ENCODE measurements around the gene ST3GAL5. TPM values are rescaled to one million over a fixed set of nuclear protein-coding genes. Genes with fewer than 3 reads are reported as not detected.

The ST3GAL5 gene
- total and polyA plus RNA-seq, 12 donors, result 2.0 to 11.8 (median 3.8) TPM

DNA sequence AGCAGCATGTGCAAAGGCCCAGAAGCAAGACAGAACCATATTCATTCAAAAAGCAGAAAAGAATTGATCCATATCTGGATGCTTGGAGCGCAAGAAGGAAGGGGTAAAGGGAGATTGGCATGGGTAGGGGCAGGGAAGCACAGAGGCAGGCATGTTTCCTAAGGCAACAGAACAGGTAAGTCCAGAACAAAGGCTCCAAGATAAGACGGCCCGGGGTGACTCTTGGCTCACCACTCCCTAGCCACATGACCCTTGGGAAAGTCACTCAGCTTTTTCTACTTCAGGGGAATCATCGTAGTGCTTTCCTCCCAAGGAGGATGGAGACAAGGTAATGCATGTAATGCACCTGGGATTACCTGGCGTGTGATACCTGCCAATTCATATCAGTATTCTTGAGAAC, 37.7 kb upstream of the ST3GAL5 start:
- Histone ChIP-seq H3K27me3 (peaks cover 0 to 11% (median 0%) of the 10 kb centered on the region in 7 donors), H3K9me3 (no peaks in the 10 kb centered on the region), H3K4me1 (peaks cover 0 to 28% (median 17%) of the 10 kb centered on the region in 9 donors), H3K4me3 (no peak overlapping the region), H3K27ac (no peak overlapping the region), H3K36me3 (no peaks in the 10 kb centered on the region)
- intact Hi-C loops (cut with DNase I), result no loop called here
- ATAC-seq (no peak), DNase-seq (no peak)
- 76 to 87% methylated on average over 5 of the region's 5 CpGs for WGBS, 2 donors
- TF ChIP-seq, protein P1, sequence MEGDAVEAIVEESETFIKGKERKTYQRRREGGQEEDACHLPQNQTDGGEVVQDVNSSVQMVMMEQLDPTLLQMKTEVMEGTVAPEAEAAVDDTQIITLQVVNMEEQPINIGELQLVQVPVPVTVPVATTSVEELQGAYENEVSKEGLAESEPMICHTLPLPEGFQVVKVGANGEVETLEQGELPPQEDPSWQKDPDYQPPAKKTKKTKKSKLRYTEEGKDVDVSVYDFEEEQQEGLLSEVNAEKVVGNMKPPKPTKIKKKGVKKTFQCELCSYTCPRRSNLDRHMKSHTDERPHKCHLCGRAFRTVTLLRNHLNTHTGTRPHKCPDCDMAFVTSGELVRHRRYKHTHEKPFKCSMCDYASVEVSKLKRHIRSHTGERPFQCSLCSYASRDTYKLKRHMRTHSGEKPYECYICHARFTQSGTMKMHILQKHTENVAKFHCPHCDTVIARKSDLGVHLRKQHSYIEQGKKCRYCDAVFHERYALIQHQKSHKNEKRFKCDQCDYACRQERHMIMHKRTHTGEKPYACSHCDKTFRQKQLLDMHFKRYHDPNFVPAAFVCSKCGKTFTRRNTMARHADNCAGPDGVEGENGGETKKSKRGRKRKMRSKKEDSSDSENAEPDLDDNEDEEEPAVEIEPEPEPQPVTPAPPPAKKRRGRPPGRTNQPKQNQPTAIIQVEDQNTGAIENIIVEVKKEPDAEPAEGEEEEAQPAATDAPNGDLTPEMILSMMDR (IDR thresholded peaks at IDR 0.05), result no peak

DNA sequence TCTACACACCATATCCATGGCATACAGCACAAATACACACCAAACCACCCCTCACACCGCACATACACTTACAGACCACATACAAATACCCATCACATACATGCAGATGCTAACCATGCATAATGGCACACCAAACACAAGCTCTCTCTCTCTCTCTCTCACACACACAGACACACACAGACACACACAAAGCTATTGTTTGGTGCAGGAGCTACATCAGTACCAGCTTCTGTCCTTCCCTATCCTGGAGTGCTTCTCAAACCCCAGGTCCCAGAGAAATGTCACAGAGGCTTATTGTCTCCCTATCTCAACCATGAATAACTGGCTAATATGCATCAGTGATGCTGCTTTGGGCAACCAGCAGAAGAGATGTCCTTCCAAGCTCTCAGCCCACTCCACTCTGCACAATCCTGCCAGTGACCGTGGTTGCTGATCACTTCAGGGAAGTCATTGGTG, 36.5 kb upstream of the ST3GAL5 start:
- no peak for ATAC-seq
- TF ChIP-seq, protein P1 (IDR thresholded peaks at IDR 0.05), result no peak
- no peaks in the 10 kb centered on the region for H3K9me3 ChIP-seq
- H3K4me3 ChIP-seq, result no peak overlapping the region
- H3K4me1 ChIP-seq, result peaks cover 0 to 37% (median 23%) of the 10 kb centered on the region in 9 donors
- no peaks in the 10 kb centered on the region for H3K36me3 ChIP-seq
- peaks cover 0 to 16% (median 0%) of the 10 kb centered on the region in 7 donors for H3K27me3 ChIP-seq
- 93 to 97% methylated on average over 2 of the region's 2 CpGs for WGBS, 2 donors
- no peak for DNase-seq
- intact Hi-C loops (cut with DNase I), result no loop called here
- H3K27ac ChIP-seq, result peak overlapping the region in 7 of 10 donors; percentile 32 to 81 (median 66)

- TF ChIP-seq, protein P1 (IDR thresholded peaks at IDR 0.05), result no peak
- H3K27ac ChIP-seq, result peak overlapping the region in 9 of 10 donors; percentile 27 to 81 (median 54)
- DNase-seq (peak; percentile 37 to 51), ATAC-seq (peak; percentile 78 to 95 (median 91))
- no peaks in the 10 kb centered on the region for H3K36me3 ChIP-seq
- peaks cover 0 to 16% (median 0%) of the 10 kb centered on the region in 7 donors for H3K27me3 ChIP-seq
- peaks cover 0 to 37% (median 23%) of the 10 kb centered on the region in 9 donors for H3K4me1 ChIP-seq
- intact Hi-C loops (cut with DNase I), result no loop called here
- no peaks in the 10 kb centered on the region for H3K9me3 ChIP-seq
- H3K4me3 ChIP-seq, result no peak overlapping the region
- WGBS, 2 donors, result 32 to 43% methylated on average over 4 of the region's 4 CpGs
Observed at GRCh38 chr2:85924522-85924921, 35.7 kb upstream of the ST3GAL5 start.

DNA sequence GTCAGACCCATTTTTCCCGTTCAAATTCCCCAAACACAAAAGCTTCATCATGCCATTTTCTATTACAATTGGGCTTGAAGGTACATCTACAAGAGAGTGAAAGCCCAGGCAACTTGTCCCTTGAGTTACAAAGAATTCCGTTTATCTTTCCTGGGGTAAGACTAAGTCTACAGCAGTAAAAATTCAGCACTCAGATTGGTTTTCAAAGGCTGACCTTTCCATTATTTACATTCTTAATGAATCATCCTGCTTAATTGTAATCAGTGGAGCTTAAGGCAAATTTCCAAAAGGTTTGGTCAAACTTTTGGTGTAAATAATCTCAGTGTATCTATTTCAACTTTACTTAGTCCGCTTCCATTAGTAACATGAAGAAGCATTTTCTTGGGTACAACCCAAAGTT, 33.4 kb upstream of the ST3GAL5 start:
- Histone ChIP-seq H3K27me3 (peaks cover 0 to 12% (median 0%) of the 10 kb centered on the region in 7 donors), H3K4me3 (no peak overlapping the region), H3K4me1 (peaks cover 0 to 37% (median 23%) of the 10 kb centered on the region in 9 donors), H3K27ac (no peak overlapping the region), H3K36me3 (no peaks in the 10 kb centered on the region), H3K9me3 (no peaks in the 10 kb centered on the region)
- DNase-seq (no peak), ATAC-seq (no peak)
- WGBS, 2 donors, result 84 to 86% methylated on average over 3 of the region's 3 CpGs
- intact Hi-C loops (cut with DNase I), result no loop called here
- TF ChIP-seq, protein P1 (IDR thresholded peaks at IDR 0.05), result no peak

Data from heart right ventricle (tissue), 16 donors.